Ovary (tissue), 3 donors: ENCODE results near the gene ENAH.

ENCODE experiments used
- CTCF ChIP-seq, 3 donors: fragments of 450-650 bp in 2 of 3; fragments of 200-600 bp in 1 of 3; IDR thresholded peaks; one replicate each; pipeline versions ENCODE4 v1.5.1 to v1.8.0; 2016 to 2022; ENCODE audit warnings: antibody characterized with exemption in 3 of 3, mild to moderate bottlenecking in 1 of 3
- EP300 ChIP-seq: sonication (generic); formaldehyde crosslinking; IDR thresholded peaks from one replicate; pipeline ENCODE4 v1.6.1; 2017; ENCODE audit warnings: antibody characterized with exemption
- POLR2A ChIP-seq: fragments of 450-650 bp; IDR thresholded peaks from one replicate; pipeline ENCODE4 v1.6.1; 2017; ENCODE audit warnings: antibody characterized with exemption, mild to moderate bottlenecking, moderate library complexity
- donor health status: DM: no; HTN: no; CAD: no.

GRCh38 chr1:225533238-225533637 lies 119.7 kb downstream of the ENAH start:
- no peak for TF ChIP-seq CTCF (IDR thresholded peaks at IDR 0.05)
- no peak for TF ChIP-seq EP300
- TF ChIP-seq POLR2A, result no peak
